Ishikawa (cell line): Measurements from ENCODE around the gene IGSF8.

Source experiments
- CEBPB ChIP-seq: IDR thresholded peaks from 2 replicates; pipeline ENCODE4 v1.6.1; 2012
- CREB1 ChIP-seq: IDR thresholded peaks from 2 replicates; pipeline ENCODE4 v1.6.1; 2012; ENCODE audit warnings: low read depth
- EP300 ChIP-seq: IDR thresholded peaks from 2 replicates; pipeline ENCODE4 v1.6.1; 2012; ENCODE audit warnings: borderline replicate concordance
- FOXM1 ChIP-seq: IDR thresholded peaks from 2 replicates; pipeline ENCODE4 v1.6.1; 2012; ENCODE audit warnings: low read depth, borderline replicate concordance
- NFIC ChIP-seq: IDR thresholded peaks from 2 replicates; pipeline ENCODE4 v1.6.1; 2012
- RAD21 ChIP-seq: IDR thresholded peaks from 2 replicates; pipeline ENCODE4 v1.6.1; 2012; ENCODE audit warnings: low read depth
- TAF1 ChIP-seq: IDR thresholded peaks from 2 replicates; pipeline ENCODE4 v1.6.1; 2012; ENCODE audit warnings: low read depth, mild to moderate bottlenecking
- TCF12 ChIP-seq: IDR thresholded peaks from 2 replicates; pipeline ENCODE4 v1.6.1; 2012; ENCODE audit warnings: low read depth
- TEAD4 ChIP-seq: IDR thresholded peaks from 2 replicates; pipeline ENCODE4 v1.6.1; 2012
- YY1 ChIP-seq: IDR thresholded peaks from 2 replicates; pipeline ENCODE4 v1.6.1; 2012; ENCODE audit warnings: low read depth
- ZBTB7A ChIP-seq: IDR thresholded peaks from 2 replicates; pipeline ENCODE4 v1.6.1; 2012; ENCODE audit warnings: low read depth
- TF ChIP-seq, protein P1 (sequence below): IDR thresholded peaks from 2 replicates; pipeline ENCODE4 v1.6.1; 2012
- TF ChIP-seq, protein P2 (sequence below): IDR thresholded peaks from 2 replicates; pipeline ENCODE4 v1.6.1; 2012; ENCODE audit warnings: low read depth, mild to moderate bottlenecking

DNA sequence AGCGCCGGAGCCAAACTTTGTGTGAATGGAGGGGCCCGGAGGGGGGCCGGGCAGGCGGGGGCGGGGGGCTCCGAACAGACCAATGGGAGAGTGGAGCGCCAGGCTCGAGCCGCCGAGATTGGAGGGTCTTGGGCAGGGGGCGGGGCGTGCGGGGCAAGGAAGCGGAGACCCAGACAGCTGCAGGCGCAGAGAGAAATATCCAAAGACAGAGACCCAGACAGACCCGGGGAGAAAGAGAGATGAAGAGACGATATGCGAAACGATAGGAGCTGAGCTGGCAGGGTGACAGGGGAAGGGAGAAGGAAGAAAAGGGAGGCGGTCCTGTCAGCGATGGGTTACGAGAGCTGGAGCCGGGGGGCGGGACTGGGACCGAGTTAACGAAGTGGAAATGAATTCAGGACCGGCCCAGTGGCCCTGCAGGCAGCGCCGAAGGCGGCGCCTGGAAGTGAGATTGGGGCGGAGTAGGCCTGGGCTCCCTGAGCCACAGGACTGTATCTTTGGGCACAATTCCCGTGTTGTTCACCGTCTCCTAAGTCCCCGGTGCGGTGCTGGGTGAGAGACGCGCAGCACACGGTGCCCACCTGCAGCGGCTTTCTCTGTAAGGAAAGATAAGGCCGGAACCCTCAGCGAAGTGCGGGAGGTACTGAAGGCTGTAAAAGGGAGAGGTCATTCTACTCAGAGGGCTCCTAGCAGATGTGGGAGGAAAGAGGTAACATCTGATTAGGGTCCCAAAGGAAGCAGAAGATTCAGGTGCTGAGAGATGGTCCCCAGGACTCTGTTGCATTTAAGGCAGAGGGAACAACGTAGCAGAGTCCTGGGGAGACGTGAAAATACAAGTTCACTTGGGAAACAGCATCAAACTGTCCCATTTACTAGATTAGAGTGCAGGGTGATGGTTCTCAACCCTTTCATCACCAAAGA is 27.9 kb downstream of the IGSF8 start:
- TF ChIP-seq FOXM1 (no peak), CREB1 (no peak), CEBPB (no peak), YY1 (no peak), TAF1 (no peak), TCF12 (no peak), TEAD4 (no peak), EP300 (no peak), RAD21 (no peak), NFIC (no peak), ZBTB7A (no peak)
- TF ChIP-seq, protein P1, sequence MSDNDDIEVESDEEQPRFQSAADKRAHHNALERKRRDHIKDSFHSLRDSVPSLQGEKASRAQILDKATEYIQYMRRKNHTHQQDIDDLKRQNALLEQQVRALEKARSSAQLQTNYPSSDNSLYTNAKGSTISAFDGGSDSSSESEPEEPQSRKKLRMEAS = 0 out of 2 replicates have a peak, but pooled peaks have one; percentile 20
- TF ChIP-seq, protein P2, sequence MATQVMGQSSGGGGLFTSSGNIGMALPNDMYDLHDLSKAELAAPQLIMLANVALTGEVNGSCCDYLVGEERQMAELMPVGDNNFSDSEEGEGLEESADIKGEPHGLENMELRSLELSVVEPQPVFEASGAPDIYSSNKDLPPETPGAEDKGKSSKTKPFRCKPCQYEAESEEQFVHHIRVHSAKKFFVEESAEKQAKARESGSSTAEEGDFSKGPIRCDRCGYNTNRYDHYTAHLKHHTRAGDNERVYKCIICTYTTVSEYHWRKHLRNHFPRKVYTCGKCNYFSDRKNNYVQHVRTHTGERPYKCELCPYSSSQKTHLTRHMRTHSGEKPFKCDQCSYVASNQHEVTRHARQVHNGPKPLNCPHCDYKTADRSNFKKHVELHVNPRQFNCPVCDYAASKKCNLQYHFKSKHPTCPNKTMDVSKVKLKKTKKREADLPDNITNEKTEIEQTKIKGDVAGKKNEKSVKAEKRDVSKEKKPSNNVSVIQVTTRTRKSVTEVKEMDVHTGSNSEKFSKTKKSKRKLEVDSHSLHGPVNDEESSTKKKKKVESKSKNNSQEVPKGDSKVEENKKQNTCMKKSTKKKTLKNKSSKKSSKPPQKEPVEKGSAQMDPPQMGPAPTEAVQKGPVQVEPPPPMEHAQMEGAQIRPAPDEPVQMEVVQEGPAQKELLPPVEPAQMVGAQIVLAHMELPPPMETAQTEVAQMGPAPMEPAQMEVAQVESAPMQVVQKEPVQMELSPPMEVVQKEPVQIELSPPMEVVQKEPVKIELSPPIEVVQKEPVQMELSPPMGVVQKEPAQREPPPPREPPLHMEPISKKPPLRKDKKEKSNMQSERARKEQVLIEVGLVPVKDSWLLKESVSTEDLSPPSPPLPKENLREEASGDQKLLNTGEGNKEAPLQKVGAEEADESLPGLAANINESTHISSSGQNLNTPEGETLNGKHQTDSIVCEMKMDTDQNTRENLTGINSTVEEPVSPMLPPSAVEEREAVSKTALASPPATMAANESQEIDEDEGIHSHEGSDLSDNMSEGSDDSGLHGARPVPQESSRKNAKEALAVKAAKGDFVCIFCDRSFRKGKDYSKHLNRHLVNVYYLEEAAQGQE = no peak
